ENCODE measurements around the gene CLASP1. TPM values are rescaled to one million over a fixed set of nuclear protein-coding genes. Genes with fewer than 3 reads are reported as not detected.
A peak's percentile ranks its signal among the peaks of the same experiment; 100 is the strongest.
"Not testable (repeated sequence)": the region's sequence is repeated elsewhere in the genome, so short reads cannot be mapped to it uniquely, and the experiment has no call there.

CLASP1 gene
- total RNA-seq, 1 donor from 2014 or later = 90.4 TPM

DNA sequence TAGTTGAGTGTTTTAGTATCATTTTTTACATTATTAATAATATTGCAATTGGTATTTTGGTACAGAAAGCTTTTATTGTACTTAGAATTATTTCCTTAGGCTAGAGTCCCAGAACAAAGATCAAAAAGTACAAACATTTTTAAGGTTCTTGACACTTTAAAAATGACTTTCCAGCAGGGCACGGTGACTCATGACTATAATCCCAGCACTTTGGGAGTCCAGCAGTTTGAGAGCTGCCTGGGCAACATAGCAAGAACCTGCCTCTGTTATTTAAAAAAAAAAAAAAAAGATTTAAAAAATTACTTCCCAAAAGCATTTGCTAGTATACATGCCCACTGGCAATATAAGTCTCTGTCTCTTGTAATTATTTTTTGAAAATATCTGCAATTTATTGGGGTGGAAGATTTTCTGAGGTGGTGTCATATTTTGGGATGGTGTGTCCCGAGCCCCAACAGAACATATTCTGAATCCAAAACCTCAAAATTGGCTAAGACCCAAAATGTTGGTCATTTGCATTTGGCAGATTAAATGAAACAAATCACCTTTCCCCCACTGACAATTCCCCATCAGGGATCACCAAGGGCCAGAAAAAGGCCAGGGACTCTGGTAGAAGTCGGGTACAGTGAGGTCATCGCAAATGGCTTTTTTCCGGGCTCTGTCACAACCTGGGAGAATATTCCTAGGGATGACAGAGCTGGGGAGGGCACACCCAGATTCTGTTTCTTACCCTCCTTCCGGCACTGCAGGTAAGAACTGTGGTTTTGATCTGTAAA, 45.3 kb upstream of the CLASP1 start:
- no peaks in the 10 kb centered on the region for H3K36me3 ChIP-seq
- H3K4me3 ChIP-seq = no peak overlapping the region
- no peak overlapping the region for H3K27ac ChIP-seq
- no peak for TF ChIP-seq POLR2A (IDR thresholded peaks at IDR 0.05)
- TF ChIP-seq, protein P1, sequence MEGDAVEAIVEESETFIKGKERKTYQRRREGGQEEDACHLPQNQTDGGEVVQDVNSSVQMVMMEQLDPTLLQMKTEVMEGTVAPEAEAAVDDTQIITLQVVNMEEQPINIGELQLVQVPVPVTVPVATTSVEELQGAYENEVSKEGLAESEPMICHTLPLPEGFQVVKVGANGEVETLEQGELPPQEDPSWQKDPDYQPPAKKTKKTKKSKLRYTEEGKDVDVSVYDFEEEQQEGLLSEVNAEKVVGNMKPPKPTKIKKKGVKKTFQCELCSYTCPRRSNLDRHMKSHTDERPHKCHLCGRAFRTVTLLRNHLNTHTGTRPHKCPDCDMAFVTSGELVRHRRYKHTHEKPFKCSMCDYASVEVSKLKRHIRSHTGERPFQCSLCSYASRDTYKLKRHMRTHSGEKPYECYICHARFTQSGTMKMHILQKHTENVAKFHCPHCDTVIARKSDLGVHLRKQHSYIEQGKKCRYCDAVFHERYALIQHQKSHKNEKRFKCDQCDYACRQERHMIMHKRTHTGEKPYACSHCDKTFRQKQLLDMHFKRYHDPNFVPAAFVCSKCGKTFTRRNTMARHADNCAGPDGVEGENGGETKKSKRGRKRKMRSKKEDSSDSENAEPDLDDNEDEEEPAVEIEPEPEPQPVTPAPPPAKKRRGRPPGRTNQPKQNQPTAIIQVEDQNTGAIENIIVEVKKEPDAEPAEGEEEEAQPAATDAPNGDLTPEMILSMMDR (IDR thresholded peaks at IDR 0.05) = no peak
- no peak for TF ChIP-seq POLR2AphosphoS5 (IDR thresholded peaks at IDR 0.05; ENCODE audit: insufficient read depth in 1 of 2, low read depth in 1 of 2)
- no peaks in the 10 kb centered on the region for H3K27me3 ChIP-seq
- H3K4me1 ChIP-seq = peaks cover 14% of the 10 kb centered on the region
- no peaks in the 10 kb centered on the region for H3K9me3 ChIP-seq
- DNase-seq (ENCODE audit: extremely low spot score in 2 of 2) = no peak
- intact Hi-C loops (cut with DNase I) = no loop called here

DNA sequence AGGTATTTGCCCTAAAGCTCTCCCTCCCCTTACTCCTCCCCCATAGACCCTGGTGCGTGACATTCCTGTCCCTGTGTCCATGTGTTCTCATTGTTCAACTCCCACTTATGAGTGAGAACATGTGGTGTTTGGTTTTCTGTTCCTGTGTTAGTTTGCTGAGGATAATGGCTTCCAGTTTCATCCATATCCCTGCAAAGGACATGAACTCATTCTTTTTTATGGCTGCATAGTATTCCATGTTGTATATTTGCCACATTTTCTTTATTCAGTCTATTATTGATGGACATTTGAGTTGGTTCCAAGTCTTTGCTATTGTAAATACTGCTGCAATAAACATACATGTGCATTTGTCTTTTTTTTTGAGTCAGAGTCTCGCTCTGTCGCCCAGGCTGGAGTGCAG, 41.3 kb upstream of the CLASP1 start:
- intact Hi-C loops (cut with DNase I); H3K27me3 ChIP-seq; H3K4me3 ChIP-seq; H3K36me3 ChIP-seq; H3K27ac ChIP-seq; H3K9me3 ChIP-seq; DNase-seq (ENCODE audit: extremely low spot score in 2 of 2); H3K4me1 ChIP-seq: not testable (repeated sequence)

DNA sequence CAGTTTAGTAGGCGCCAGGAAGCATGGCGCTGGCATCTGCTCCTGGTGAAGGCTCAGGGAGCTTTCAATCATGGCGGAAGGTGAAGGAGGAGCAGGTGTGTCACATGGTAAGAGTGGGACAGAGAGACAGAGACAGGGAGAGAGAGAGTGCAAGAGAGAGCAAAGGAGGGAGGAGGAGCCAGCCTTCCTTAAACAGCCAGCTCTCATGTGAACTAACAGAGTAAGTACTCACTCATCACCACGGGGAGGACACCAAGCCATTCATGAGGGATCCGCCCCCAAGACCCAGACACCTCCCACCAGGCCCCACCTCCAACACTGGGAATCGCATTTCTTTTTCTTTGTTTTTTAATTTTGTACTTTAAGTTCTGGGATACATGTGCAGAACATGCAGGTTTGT, 40.8 kb upstream of the CLASP1 start:
- Histone ChIP-seq H3K36me3 (no peaks in the 10 kb centered on the region), H3K9me3 (no peaks in the 10 kb centered on the region), H3K4me1 (peaks cover 6% of the 10 kb centered on the region), H3K4me3 (no peak overlapping the region), H3K27ac (no peak overlapping the region), H3K27me3 (no peaks in the 10 kb centered on the region)
- intact Hi-C loops (cut with DNase I) = no loop called here
- no peak for DNase-seq (ENCODE audit: extremely low spot score in 2 of 2)
- TF ChIP-seq, protein P1 (IDR thresholded peaks at IDR 0.05) = no peak
- TF ChIP-seq POLR2A (IDR thresholded peaks at IDR 0.05) = no peak
- no peak for TF ChIP-seq POLR2AphosphoS5 (IDR thresholded peaks at IDR 0.05; ENCODE audit: insufficient read depth in 1 of 2, low read depth in 1 of 2)

DNA sequence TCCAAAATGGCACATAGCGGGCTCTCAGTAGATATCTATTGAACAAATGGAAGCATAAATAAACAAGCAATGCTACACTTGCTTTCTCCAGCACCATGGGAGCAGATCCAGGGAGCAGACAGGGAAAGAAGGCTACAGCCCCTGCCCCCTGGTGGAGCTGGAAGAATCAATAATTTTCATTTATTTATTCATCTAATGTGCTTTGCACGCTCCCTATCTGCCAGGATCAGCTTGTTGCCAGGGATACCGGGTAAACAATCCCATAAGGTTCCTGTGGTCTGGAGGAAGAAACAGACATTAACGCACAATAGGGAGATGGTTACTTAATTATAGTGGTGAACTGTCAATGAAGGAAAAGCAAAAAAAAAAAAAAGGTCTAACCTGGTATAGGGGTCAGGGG, 40.1 kb upstream of the CLASP1 start:
- H3K9me3 ChIP-seq = no peaks in the 10 kb centered on the region
- no peak for TF ChIP-seq POLR2A (IDR thresholded peaks at IDR 0.05)
- TF ChIP-seq, protein P1 (IDR thresholded peaks at IDR 0.05) = peak in 1 of 3 experiments; percentile 20
- no peak for TF ChIP-seq POLR2AphosphoS5 (IDR thresholded peaks at IDR 0.05; ENCODE audit: insufficient read depth in 1 of 2, low read depth in 1 of 2)
- no peak for DNase-seq (ENCODE audit: extremely low spot score in 2 of 2)
- intact Hi-C loops (cut with DNase I) = no loop called here
- no peaks in the 10 kb centered on the region for H3K36me3 ChIP-seq
- H3K4me3 ChIP-seq = no peak overlapping the region
- no peaks in the 10 kb centered on the region for H3K4me1 ChIP-seq
- H3K27ac ChIP-seq = no peak overlapping the region
- H3K27me3 ChIP-seq = no peaks in the 10 kb centered on the region

DNA sequence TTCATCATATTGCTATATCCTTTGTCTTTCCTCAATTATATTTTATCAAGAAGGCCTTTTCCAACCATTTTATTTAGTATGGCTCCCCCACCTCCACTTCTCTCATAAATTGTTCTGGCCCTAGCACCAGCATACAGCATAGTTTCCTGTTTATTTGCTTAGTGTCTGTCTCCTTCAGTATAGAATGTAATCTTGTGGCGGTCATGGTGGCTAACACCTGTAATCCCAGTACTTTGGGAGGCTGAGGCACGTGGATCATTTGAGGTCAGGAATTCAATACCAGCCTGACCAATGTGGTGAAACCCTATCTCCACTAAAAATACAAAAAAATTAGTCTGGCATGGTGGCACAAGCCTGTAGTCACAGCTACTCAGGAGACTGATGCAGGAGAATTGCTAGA, 39.6 kb upstream of the CLASP1 start:
- H3K27me3 ChIP-seq = no peaks in the 10 kb centered on the region
- H3K4me1 ChIP-seq = no peaks in the 10 kb centered on the region
- DNase-seq (ENCODE audit: extremely low spot score in 2 of 2) = no peak
- TF ChIP-seq, protein P1 (IDR thresholded peaks at IDR 0.05) = no peak
- TF ChIP-seq POLR2A (IDR thresholded peaks at IDR 0.05) (no peak), POLR2AphosphoS5 (IDR thresholded peaks at IDR 0.05; ENCODE audit: insufficient read depth in 1 of 2, low read depth in 1 of 2) (no peak)
- no peaks in the 10 kb centered on the region for H3K36me3 ChIP-seq
- no peaks in the 10 kb centered on the region for H3K9me3 ChIP-seq
- H3K4me3 ChIP-seq = no peak overlapping the region
- intact Hi-C loops (cut with DNase I) = no loop called here
- H3K27ac ChIP-seq = no peak overlapping the region

Data from vagina (tissue), 2 donors.